ENCODE data around the gene GSG1.

DNA sequence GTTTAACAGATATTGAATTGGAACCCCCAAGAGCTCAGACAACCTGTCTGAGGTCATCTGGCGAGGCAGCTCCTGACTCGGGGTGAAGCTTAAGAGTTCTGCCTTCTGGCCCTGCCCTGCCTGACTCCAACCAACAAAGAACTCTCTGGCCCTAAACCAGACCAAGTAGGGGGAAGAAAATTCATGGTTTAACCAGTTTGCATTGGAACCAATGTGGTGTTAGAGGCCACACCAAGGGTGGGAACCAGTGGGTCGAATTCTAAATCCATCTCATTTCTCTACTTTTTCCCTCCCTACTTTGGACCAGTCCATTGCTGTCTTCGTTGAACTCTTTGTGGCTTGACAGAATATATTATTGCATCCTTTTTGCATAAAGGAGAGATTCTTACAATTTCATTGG lies 30.4 kb upstream of the GSG1 start:
- TF ChIP-seq EZH2 (IDR thresholded peaks at IDR 0.05; ENCODE audit: borderline replicate concordance, low read depth, low read length, severe bottlenecking) (no peak), CTCF (IDR thresholded peaks at IDR 0.05; ENCODE audit: borderline replicate concordance, extremely low read depth, low read length, poor library complexity, severe bottlenecking) (no peak)
